B cell (primary cell): ENCODE data around the gene FIG4. TPM values are rescaled to one million over a fixed set of nuclear protein-coding genes. Genes with fewer than 3 reads are reported as not detected.

Experiments used
- ATAC-seq: fragments of 200-7000 bp; cut with Tn5 transposase; one replicate; pipeline ENCODE4 v1.10.0; 2021; ENCODE audit warnings: low read depth, mild to moderate bottlenecking, moderate number of reproducible peaks, moderate library complexity
- CTCF ChIA-PET: fragments of 350-600 bp; sonication (Branson Sonifier 250); formaldehyde crosslinking; loops from one replicate; lab custom pipeline; 2021; ENCODE audit warnings: antibody characterized with exemption, inconsistent platforms; lab: Charles Lee
- POLR2A ChIA-PET: fragments of 350-600 bp; sonication (Branson Sonifier 250); formaldehyde crosslinking; loops from one replicate; lab custom pipeline; 2021; ENCODE audit warnings: antibody characterized with exemption; lab: Charles Lee
- DNase-seq: peaks from one replicate; pipeline ENCODE4 v3.0.0; 2013
- H2AFZ ChIP-seq: 2 replicates; pipeline ENCODE4 v1.6.1; 2012; ENCODE audit warnings: mild to moderate bottlenecking, low read depth, low read length; ENCODE audit not compliant: insufficient read depth, poor library complexity, severe bottlenecking
- H3K27ac ChIP-seq, 2 donors: 1 replicate in 1 of 2; 2 replicates in 1 of 2; pipeline ENCODE4 v1.5.1; 2012 to 2013; ENCODE audit warnings: low read length in 2 of 2, mild to moderate bottlenecking in 2 of 2, moderate library complexity in 1 of 2
- H3K27me3 ChIP-seq, 4 experiments: fragments of 200-600 bp in 1 of 4; sonication (generic) in 1 of 4; replicated peaks in 1 of 4; 1 replicate in 2 of 4; 2 replicates in 2 of 4; pipeline versions ENCODE4 v1.6.1 to v1.7.0; 2013 to 2016; ENCODE audit warnings: low read length in 3 of 4, mild to moderate bottlenecking in 2 of 4, mixed read lengths in 1 of 4, moderate library complexity in 1 of 4; ENCODE audit not compliant: insufficient read depth in 4 of 4, control insufficient read depth in 3 of 4; ENCODE audit errors: control extremely low read depth in 1 of 4
- H3K36me3 ChIP-seq, 2 experiments: replicated peaks in 1 of 2; 1 replicate in 1 of 2; 2 replicates in 1 of 2; pipeline versions ENCODE4 v1.6.1 to v1.7.1; 2013; ENCODE audit warnings: low read length in 1 of 2; ENCODE audit not compliant: insufficient read depth in 2 of 2, control insufficient read depth in 1 of 2; ENCODE audit errors: control extremely low read depth in 1 of 2, extremely low read depth in 1 of 2
- H3K4me1 ChIP-seq, 2 donors: fragments of 200-600 bp in 1 of 2; sonication (generic) in 1 of 2; 1 replicate in 1 of 2; 2 replicates in 1 of 2; pipeline versions ENCODE4 v1.5.1 to v1.6.1; 2013 to 2017; ENCODE audit warnings: low read length in 2 of 2; ENCODE audit not compliant: control insufficient read depth in 2 of 2, insufficient read depth in 2 of 2
- H3K4me2 ChIP-seq: replicated peaks from 2 replicates; pipeline ENCODE3; 2012; ENCODE audit warnings: mild to moderate bottlenecking, low read depth, low read length; ENCODE audit not compliant: poor library complexity, severe bottlenecking
- H3K4me3 ChIP-seq, 5 experiments: fragments of 200-600 bp in 1 of 5; sonication (generic) in 1 of 5; 1 replicate in 3 of 5; 2 replicates in 2 of 5; pipeline versions ENCODE4 v1.5.1 to v1.7.0; 2011 to 2016; ENCODE audit warnings: low read length in 4 of 5, mild to moderate bottlenecking in 4 of 5, low read depth in 2 of 5, control low read depth in 1 of 5, moderate library complexity in 1 of 5; ENCODE audit not compliant: insufficient read depth in 1 of 5; ENCODE audit errors: control extremely low read depth in 1 of 5, extremely low read depth in 1 of 5
- H3K79me2 ChIP-seq: fragments of 200-600 bp; sonication (generic); one replicate; pipeline ENCODE4 v1.6.0; 2016; ENCODE audit warnings: low read length; ENCODE audit not compliant: control insufficient read depth, insufficient read depth
- H3K9ac ChIP-seq: fragments of 200-600 bp; sonication (generic); 2 replicates; pipeline ENCODE4 v1.6.1; 2017; ENCODE audit warnings: mild to moderate bottlenecking, low read length, moderate library complexity
- H3K9me3 ChIP-seq, 3 donors: one replicate each; pipeline versions ENCODE4 v1.6.1 to v1.7.1; 2013; ENCODE audit warnings: low read length in 2 of 3; ENCODE audit not compliant: control insufficient read depth in 2 of 3, insufficient read depth in 1 of 3; ENCODE audit errors: control extremely low read depth in 1 of 3
- H4K20me1 ChIP-seq: 2 replicates; pipeline ENCODE4 v1.6.0; 2012; ENCODE audit warnings: mild to moderate bottlenecking, low read length; ENCODE audit not compliant: insufficient read depth, control insufficient read depth, poor library complexity, severe bottlenecking
- H3K27ac Mint-ChIP-seq: one replicate; pipeline ENCODE4 v1.8.0; 2021; ENCODE audit warnings: mixed read lengths
- H3K27me3 Mint-ChIP-seq: one replicate; pipeline ENCODE4 v1.8.0; 2021; ENCODE audit warnings: mixed read lengths
- H3K4me1 Mint-ChIP-seq: one replicate; pipeline ENCODE4 v1.8.0; 2021; ENCODE audit warnings: mixed read lengths
- H3K4me3 Mint-ChIP-seq: one replicate; pipeline ENCODE4 v1.8.0; 2021; ENCODE audit warnings: mixed read lengths
- H3K9me3 Mint-ChIP-seq: one replicate; pipeline ENCODE4 v1.8.0; 2022; ENCODE audit warnings: mixed read lengths; ENCODE audit not compliant: insufficient read depth
- CTCF ChIP-seq: fragments of 200-600 bp; IDR thresholded peaks from one replicate; pipeline ENCODE4 v1.8.0; 2022; ENCODE audit warnings: antibody characterized with exemption, mild to moderate bottlenecking
- EZH2 ChIP-seq: IDR thresholded peaks from 2 replicates; pipeline ENCODE4 v1.6.1; 2012; ENCODE audit warnings: borderline replicate concordance, low read depth, mild to moderate bottlenecking, moderate library complexity, low read length; ENCODE audit not compliant: insufficient read depth, poor library complexity, severe bottlenecking
- WGBS: methylation state at CpG from one replicate; pipeline ENCODE4 v1.1.5; 2013; ENCODE audit warnings: missing lambda C conversion rate; ENCODE audit not compliant: insufficient coverage; 5-methylcytosine and 5-hydroxymethylcytosine counted together
- intact Hi-C: fragments of 100-400 bp; cut with micrococcal nuclease; formaldehyde crosslinking; loops from one replicate; pipeline ENCODE4 v1.10.0; 2022
- polyA plus RNA-seq: library from polyadenylated mRNA; depleted of rRNA; stranded (reverse); fragments of >200 nt; gene quantifications from 2 replicates; pipeline ENCODE4 v1.2.3, GENCODE V29; 2012
- total RNA-seq, 2 donors: library from RNA; stranded (reverse); fragments of 120-200 nt in 1 of 2; gene quantifications; 1 replicate in 1 of 2; 2 replicates in 1 of 2; pipeline versions ENCODE4 v1.2.3 to v1.2.4, GENCODE V29; 2013 to 2022

Gene FIG4
- total and polyA plus RNA-seq, 2 donors (not counting 1 experiment from before 2014, with no cell fraction given): 28.2 to 31.5 TPM

GRCh38 chr6:109717971-109718370 is 26.9 kb downstream of the FIG4 start:
- H3K9me3 Mint-ChIP-seq: no peaks in the 10 kb centered on the region

GRCh38 chr6:109718991-109719390 is 27.9 kb downstream of the FIG4 start:
- intact Hi-C loops: no loop called here
- H3K4me1 Mint-ChIP-seq: peaks cover 15% of the 10 kb centered on the region
- H3K36me3 ChIP-seq: peaks cover 8 to 60% of the 10 kb centered on the region in 2 experiments
- no peaks in the 10 kb centered on the region for H3K9me3 Mint-ChIP-seq
- ATAC-seq: no peak
- H3K27ac Mint-ChIP-seq: no peak overlapping the region
- ChIA-PET POLR2A (no interaction called here), CTCF (interaction anchor here (1.0 to 3.3 kb wide), 2 partner anchors 14 to 321 kb away, joined by 3 to 13 read pairs; no protein-coding TSS in a partner anchor)
- H3K27me3 Mint-ChIP-seq: no peaks in the 10 kb centered on the region
- H3K4me3 ChIP-seq: no peak overlapping the region
- TF ChIP-seq EZH2 (no peak), CTCF (no peak)
- H3K4me3 Mint-ChIP-seq: no peak overlapping the region
- peaks cover 9 to 11% of the 10 kb centered on the region in 2 donors for H3K4me1 ChIP-seq
- peaks cover 17% of the 10 kb centered on the region for H3K79me2 ChIP-seq
- no peak overlapping the region for H2AFZ ChIP-seq
- H3K27ac ChIP-seq: no peak overlapping the region
- no peaks in the 10 kb centered on the region for H3K9me3 ChIP-seq
- no peaks in the 10 kb centered on the region for H3K27me3 ChIP-seq
- peaks cover 32% of the 10 kb centered on the region for H4K20me1 ChIP-seq
- WGBS: 100% methylated on average over 4 of the region's 5 CpGs
- DNase-seq: no peak
- H3K4me2 ChIP-seq: no peak overlapping the region
- no peak overlapping the region for H3K9ac ChIP-seq

More at GRCh38 chr6:109717971-109718370, 26.9 kb downstream of the FIG4 start:
- no peak overlapping the region for H3K9ac ChIP-seq
- DNase-seq (no peak), ATAC-seq (no peak)
- H2AFZ ChIP-seq: no peak overlapping the region
- Mint-ChIP-seq H3K27me3 (no peaks in the 10 kb centered on the region), H3K4me3 (no peak overlapping the region), H3K4me1 (peaks cover 19% of the 10 kb centered on the region), H3K27ac (no peak overlapping the region)
- H3K9me3 ChIP-seq: no peaks in the 10 kb centered on the region
- peaks cover 9 to 11% of the 10 kb centered on the region in 2 donors for H3K4me1 ChIP-seq
- no peak overlapping the region for H3K27ac ChIP-seq
- H3K4me2 ChIP-seq: no peak overlapping the region
- no peaks in the 10 kb centered on the region for H3K27me3 ChIP-seq
- no CpG with 5 or more reads among the region's 2 CpGs for WGBS
- ChIA-PET CTCF (interaction anchor here (2.0 to 5.2 kb wide), 2 partner anchors 13 to 322 kb away, joined by 12 to 22 read pairs; no protein-coding TSS in a partner anchor), POLR2A (no interaction called here)
- peaks cover 35% of the 10 kb centered on the region for H4K20me1 ChIP-seq
- peaks cover 27% of the 10 kb centered on the region for H3K79me2 ChIP-seq
- H3K36me3 ChIP-seq: peaks cover 8 to 54% of the 10 kb centered on the region in 2 experiments
- H3K4me3 ChIP-seq: no peak overlapping the region
- TF ChIP-seq CTCF (no peak), EZH2 (no peak)
- intact Hi-C loops: no loop called here
